ENCODE measurements around the gene LMX1B.

- TF ChIP-seq USF2 (IDR thresholded peaks at IDR 0.05; ENCODE audit: borderline replicate concordance, low read depth, low read length): no peak
- no peak for TF ChIP-seq RCOR1 (IDR thresholded peaks at IDR 0.05; ENCODE audit: low read length)
- TF ChIP-seq CTCF (IDR thresholded peaks at IDR 0.05): no peak
- no peak for TF ChIP-seq NFIC (IDR thresholded peaks at IDR 0.05; ENCODE audit: borderline replicate concordance)
- TF ChIP-seq USF1 (IDR thresholded peaks at IDR 0.05; ENCODE audit: borderline replicate concordance, low read depth): no peak
- TF ChIP-seq POLR2AphosphoS5 (IDR thresholded peaks at IDR 0.05; ENCODE audit: low read depth, low read length): no peak
- TF ChIP-seq EP300 (IDR thresholded peaks at IDR 0.05; ENCODE audit: borderline replicate concordance in 1 of 2, low read depth in 1 of 2, low read length in 1 of 2): no peak
Measured at GRCh38 chr9:126709241-126709640, 95.5 kb downstream of the LMX1B start.

Data from SK-N-SH (cell line).